22Rv1 (cell line): ENCODE results near the gene SERPINE1.

Experiments
- ZFX ChIP-seq: fragments of 450-650 bp; IDR thresholded peaks from 2 replicates; pipeline ENCODE4 v1.6.1; 2017; ENCODE audit warnings: antibody characterized with exemption, borderline replicate concordance
- TF ChIP-seq, protein P1 (sequence below): fragments of 450-650 bp; IDR thresholded peaks from 2 replicates; pipeline ENCODE4 v1.5.1; 2017; ENCODE audit warnings: mild to moderate bottlenecking

DNA sequence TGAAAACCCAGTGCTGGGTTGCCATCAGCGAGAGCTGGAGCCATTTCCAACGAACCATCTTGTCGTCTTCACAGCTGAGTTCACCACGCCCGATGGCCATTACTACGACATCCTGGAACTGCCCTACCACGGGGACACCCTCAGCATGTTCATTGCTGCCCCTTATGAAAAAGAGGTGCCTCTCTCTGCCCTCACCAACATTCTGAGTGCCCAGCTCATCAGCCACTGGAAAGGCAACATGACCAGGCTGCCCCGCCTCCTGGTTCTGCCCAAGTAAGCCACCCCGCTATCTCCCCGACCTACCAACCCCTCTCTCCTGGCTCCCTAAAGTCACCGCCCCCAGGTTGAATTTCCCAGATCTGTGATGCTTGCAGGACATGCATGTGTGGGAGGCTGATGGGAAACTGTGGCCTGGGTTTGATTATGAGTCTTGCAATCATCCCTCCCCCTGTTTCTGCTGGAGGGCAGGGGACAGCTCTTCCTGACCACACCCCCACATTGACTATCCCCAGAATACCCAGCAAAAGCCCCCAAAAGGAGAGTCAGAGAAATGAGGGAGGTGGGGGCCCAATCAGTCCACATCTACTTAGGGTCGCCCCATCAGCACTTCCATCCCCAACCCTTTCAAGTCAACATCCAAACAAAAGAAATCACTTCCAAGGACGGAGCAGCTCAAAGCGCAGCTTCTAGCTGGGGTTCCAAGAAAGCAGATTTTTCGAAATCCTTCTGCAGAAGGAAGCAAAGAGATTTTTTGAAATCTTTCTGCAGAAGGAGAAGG is 6.9 kb downstream of the SERPINE1 start:
- TF ChIP-seq, protein P1, sequence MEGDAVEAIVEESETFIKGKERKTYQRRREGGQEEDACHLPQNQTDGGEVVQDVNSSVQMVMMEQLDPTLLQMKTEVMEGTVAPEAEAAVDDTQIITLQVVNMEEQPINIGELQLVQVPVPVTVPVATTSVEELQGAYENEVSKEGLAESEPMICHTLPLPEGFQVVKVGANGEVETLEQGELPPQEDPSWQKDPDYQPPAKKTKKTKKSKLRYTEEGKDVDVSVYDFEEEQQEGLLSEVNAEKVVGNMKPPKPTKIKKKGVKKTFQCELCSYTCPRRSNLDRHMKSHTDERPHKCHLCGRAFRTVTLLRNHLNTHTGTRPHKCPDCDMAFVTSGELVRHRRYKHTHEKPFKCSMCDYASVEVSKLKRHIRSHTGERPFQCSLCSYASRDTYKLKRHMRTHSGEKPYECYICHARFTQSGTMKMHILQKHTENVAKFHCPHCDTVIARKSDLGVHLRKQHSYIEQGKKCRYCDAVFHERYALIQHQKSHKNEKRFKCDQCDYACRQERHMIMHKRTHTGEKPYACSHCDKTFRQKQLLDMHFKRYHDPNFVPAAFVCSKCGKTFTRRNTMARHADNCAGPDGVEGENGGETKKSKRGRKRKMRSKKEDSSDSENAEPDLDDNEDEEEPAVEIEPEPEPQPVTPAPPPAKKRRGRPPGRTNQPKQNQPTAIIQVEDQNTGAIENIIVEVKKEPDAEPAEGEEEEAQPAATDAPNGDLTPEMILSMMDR: no peak
- TF ChIP-seq ZFX: no peak
